Measurements from ENCODE around the gene BLZF1.
A peak's percentile ranks its signal among the peaks of the same experiment; 100 is the strongest.

DNA sequence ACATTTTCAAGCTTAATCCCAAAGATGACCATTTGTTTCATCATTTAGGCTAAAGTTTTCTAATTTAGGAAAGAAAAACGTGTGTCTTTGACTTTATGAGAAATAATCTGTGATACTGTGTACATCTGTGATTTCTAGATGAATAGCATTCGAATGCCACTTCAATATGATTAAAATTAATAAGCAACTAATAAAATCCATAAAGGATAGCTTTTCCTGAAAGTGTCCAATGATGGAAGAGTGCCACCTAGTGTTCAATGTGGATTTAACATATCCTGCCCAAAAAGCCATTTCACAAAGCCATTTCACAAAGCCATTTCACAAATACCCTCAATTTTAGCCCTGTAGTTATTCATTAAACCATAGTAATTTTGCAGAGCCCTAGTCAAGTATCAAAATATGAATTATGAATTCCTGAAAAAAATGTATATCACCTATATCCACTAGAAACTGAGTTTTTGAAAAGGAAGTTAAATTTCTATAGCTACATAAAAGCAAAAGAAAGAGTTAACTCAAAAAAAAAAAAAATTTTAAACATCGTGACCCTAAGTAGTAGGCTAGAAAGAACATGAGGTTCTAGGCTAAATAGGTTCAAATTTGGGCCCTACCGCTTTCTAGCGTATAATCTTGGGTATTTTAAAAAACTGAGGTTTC, 19.5 kb upstream of the BLZF1 start:
- TF ChIP-seq, protein P1, sequence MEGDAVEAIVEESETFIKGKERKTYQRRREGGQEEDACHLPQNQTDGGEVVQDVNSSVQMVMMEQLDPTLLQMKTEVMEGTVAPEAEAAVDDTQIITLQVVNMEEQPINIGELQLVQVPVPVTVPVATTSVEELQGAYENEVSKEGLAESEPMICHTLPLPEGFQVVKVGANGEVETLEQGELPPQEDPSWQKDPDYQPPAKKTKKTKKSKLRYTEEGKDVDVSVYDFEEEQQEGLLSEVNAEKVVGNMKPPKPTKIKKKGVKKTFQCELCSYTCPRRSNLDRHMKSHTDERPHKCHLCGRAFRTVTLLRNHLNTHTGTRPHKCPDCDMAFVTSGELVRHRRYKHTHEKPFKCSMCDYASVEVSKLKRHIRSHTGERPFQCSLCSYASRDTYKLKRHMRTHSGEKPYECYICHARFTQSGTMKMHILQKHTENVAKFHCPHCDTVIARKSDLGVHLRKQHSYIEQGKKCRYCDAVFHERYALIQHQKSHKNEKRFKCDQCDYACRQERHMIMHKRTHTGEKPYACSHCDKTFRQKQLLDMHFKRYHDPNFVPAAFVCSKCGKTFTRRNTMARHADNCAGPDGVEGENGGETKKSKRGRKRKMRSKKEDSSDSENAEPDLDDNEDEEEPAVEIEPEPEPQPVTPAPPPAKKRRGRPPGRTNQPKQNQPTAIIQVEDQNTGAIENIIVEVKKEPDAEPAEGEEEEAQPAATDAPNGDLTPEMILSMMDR (IDR thresholded peaks at IDR 0.05; ENCODE audit: low read length): peak; percentile 92
- TF ChIP-seq EZH2 (optimal IDR thresholded peaks at IDR 0.05; ENCODE audit: low read depth, low read length) (no peak), EZH2phosphoT487 (IDR thresholded peaks at IDR 0.05; ENCODE audit: low read length) (no peak)

Data from MM.1S (cell line).